Measurements from ENCODE around the gene ADGRL2. TPM values are rescaled to one million over a fixed set of nuclear protein-coding genes. Genes with fewer than 3 reads are reported as not detected.

Gene ADGRL2
- total RNA-seq, 2 donors from 2014 or later = 61.6 to 76.4 TPM

DNA sequence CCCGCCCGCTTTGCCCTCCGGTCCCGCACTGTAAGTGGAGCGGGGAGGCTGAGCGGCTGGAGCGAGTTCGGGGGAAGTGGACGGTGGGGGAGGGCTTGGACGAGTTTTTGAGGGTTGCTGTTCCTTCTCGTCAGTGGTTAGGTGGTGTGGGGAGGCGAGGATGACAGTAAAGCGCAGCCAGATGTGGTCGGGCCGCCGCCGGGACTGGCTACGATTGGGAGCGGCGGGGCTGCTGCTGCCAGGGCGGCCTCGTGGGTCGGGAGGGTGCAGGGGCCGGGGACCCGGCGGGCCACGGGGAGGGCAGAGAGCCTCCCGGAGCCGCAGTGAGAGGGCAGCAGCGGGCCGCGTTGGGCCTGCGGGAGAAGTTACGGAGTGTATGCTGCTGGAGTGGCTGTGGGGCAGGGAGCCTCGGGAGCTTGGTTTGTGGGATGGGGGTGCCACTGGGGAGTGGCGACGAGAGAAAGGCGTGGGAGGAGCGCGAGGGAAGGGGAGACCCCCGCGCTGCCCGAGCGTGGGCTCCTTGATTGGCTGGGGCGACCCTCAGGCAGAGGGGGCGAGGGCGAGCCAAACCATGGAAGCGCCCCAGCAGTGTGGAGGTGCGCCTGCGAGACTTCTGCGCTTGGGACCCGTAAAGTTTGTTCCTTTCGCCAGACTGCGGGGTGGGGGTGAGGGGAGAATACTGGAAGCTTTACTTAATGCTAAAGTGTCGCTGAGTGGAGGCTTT, 2.1 kb downstream of the ADGRL2 start:
- H3K9ac ChIP-seq (ENCODE audit: extremely low read depth, low read length, poor library complexity, severe bottlenecking) = peak overlapping the region; percentile 64
- H3K4me3 ChIP-seq (ENCODE audit: low read length) = peak overlapping the region; percentile 91
- H3K27ac ChIP-seq (ENCODE audit: low read depth, low read length) = peak overlapping the region; percentile 84
- peaks cover 39% of the 10 kb centered on the region for H3K4me1 Mint-ChIP-seq
- no peaks in the 10 kb centered on the region for H3K36me3 Mint-ChIP-seq (ENCODE audit: low read depth)
- H3K27me3 Mint-ChIP-seq (ENCODE audit: insufficient read depth) = no peaks in the 10 kb centered on the region
- H3K4me3 Mint-ChIP-seq = peak overlapping the region; percentile 94
- H3K27ac Mint-ChIP-seq = peak overlapping the region; percentile 83
- no peaks in the 10 kb centered on the region for H3K9me3 ChIP-seq (ENCODE audit: control insufficient read depth, low read length)
- peak; percentile 84 for DNase-seq
- 0% methylated on average over 15 to 53 of the region's 55 CpGs for WGBS, 2 experiments (ENCODE audit: insufficient coverage in 1 of 2, insufficient read length in 1 of 2)
- H3K9me3 Mint-ChIP-seq = no peaks in the 10 kb centered on the region
- TF ChIP-seq CTCF (conservative IDR thresholded peaks at IDR 0.05) = peak; percentile 66
- no peaks in the 10 kb centered on the region for H3K27me3 ChIP-seq (ENCODE audit: control insufficient read depth, insufficient read depth, low read length, poor library complexity, severe bottlenecking)
- H3K4me1 ChIP-seq (ENCODE audit: control insufficient read depth, insufficient read depth, low read length) = no peaks in the 10 kb centered on the region
- H3K36me3 ChIP-seq (ENCODE audit: control insufficient read depth, insufficient read depth, low read length) = no peaks in the 10 kb centered on the region

DNA sequence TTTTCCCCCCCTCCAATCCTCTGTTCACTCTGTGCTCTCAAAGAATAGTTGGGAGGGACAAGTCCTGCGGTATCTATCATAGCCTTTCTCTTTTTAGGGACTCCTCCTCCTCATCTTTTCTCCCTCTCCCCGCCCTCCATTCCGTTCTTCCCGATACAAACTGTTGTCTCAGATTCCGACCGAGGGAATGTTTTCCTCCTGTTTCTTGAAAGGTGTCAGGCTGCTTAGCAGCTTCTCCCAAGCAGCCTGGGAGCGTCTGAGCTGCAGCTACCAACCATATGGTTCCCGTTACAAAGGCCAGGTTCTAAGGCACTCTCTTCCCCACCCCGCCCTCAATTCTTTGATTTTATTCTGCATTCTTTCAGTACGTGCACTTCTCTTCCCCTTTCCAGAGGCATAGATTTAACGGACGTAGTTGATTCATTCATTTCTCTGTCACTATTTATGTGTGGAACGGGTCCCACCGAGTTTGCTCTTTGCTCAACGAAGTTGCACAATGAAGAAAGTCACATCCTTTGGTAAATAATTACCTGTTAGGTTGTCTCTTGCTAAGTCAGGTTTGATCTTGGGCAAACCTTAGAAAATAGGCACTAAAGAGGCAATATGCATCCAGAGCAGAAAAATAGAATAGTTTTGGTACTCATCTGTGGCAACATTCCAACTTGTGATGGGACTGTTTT, 2.8 kb downstream of the ADGRL2 start:
- Mint-ChIP-seq H3K36me3 (ENCODE audit: low read depth) (no peaks in the 10 kb centered on the region), H3K4me3 (peak overlapping the region; percentile 94), H3K27me3 (ENCODE audit: insufficient read depth) (no peaks in the 10 kb centered on the region), H3K9me3 (no peaks in the 10 kb centered on the region), H3K4me1 (peaks cover 43% of the 10 kb centered on the region), H3K27ac (no peak overlapping the region)
- 0% methylated on average over 14 to 15 of the region's 15 CpGs for WGBS, 2 experiments (ENCODE audit: insufficient coverage in 1 of 2, insufficient read length in 1 of 2)
- TF ChIP-seq CTCF (conservative IDR thresholded peaks at IDR 0.05) = no peak
- H3K4me1 ChIP-seq (ENCODE audit: control insufficient read depth, insufficient read depth, low read length) = peaks cover 3% of the 10 kb centered on the region
- peak overlapping the region; percentile 64 for H3K9ac ChIP-seq (ENCODE audit: extremely low read depth, low read length, poor library complexity, severe bottlenecking)
- no peaks in the 10 kb centered on the region for H3K36me3 ChIP-seq (ENCODE audit: control insufficient read depth, insufficient read depth, low read length)
- peak overlapping the region; percentile 91 for H3K4me3 ChIP-seq (ENCODE audit: low read length)
- H3K9me3 ChIP-seq (ENCODE audit: control insufficient read depth, low read length) = no peaks in the 10 kb centered on the region
- peak overlapping the region; percentile 84 for H3K27ac ChIP-seq (ENCODE audit: low read depth, low read length)
- DNase-seq = peak; percentile 76
- no peaks in the 10 kb centered on the region for H3K27me3 ChIP-seq (ENCODE audit: control insufficient read depth, insufficient read depth, low read length, poor library complexity, severe bottlenecking)

DNA sequence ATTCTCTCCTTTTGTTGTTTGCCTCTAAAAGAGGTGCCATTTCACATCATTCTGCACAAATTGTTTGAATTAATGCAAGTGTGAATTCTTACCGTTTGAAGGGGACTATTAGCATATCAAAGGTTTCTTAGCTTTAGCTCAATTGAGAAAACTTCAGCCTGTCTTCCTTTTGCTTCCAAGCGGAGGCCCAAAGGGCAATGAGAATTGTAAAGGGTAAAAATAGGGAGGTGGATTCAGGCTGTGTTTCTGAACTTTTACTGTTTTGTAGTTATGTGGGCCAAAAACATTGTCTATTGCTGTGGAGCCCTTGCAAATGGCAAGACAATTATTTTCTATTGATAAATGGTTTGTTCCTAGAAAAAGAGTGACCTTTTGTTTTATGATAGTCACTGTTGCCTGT, 3.6 kb downstream of the ADGRL2 start:
- H3K4me1 Mint-ChIP-seq = peaks cover 43% of the 10 kb centered on the region
- Histone ChIP-seq H3K4me3 (ENCODE audit: low read length) (peak overlapping the region; percentile 91), H3K27me3 (ENCODE audit: control insufficient read depth, insufficient read depth, low read length, poor library complexity, severe bottlenecking) (no peaks in the 10 kb centered on the region), H3K9ac (ENCODE audit: extremely low read depth, low read length, poor library complexity, severe bottlenecking) (peak overlapping the region; percentile 36), H3K4me1 (ENCODE audit: control insufficient read depth, insufficient read depth, low read length) (peaks cover 5% of the 10 kb centered on the region), H3K27ac (ENCODE audit: low read depth, low read length) (peak overlapping the region; percentile 84), H3K9me3 (ENCODE audit: control insufficient read depth, low read length) (no peaks in the 10 kb centered on the region), H3K36me3 (ENCODE audit: control insufficient read depth, insufficient read depth, low read length) (no peaks in the 10 kb centered on the region)
- H3K36me3 Mint-ChIP-seq (ENCODE audit: low read depth) = no peaks in the 10 kb centered on the region
- TF ChIP-seq CTCF (conservative IDR thresholded peaks at IDR 0.05) = no peak
- 0 to 7% methylated on average over 1 to 2 of the region's 2 CpGs for WGBS, 2 experiments (ENCODE audit: insufficient coverage in 1 of 2, insufficient read length in 1 of 2)
- H3K4me3 Mint-ChIP-seq = peak overlapping the region; percentile 94
- DNase-seq = no peak
- no peak overlapping the region for H3K27ac Mint-ChIP-seq
- H3K9me3 Mint-ChIP-seq = no peaks in the 10 kb centered on the region
- no peaks in the 10 kb centered on the region for H3K27me3 Mint-ChIP-seq (ENCODE audit: insufficient read depth)
